ENCODE results near the gene PIP5K1B. TPM values are rescaled to one million over a fixed set of nuclear protein-coding genes. Genes with fewer than 3 reads are reported as not detected.

Gene PIP5K1B
- total RNA-seq, 1 donor from 2014 or later, result not detected

GRCh38 chr9:68707801-68708488 is 2.9 kb downstream of the PIP5K1B start:
- DNase-seq, result no peak

DNA sequence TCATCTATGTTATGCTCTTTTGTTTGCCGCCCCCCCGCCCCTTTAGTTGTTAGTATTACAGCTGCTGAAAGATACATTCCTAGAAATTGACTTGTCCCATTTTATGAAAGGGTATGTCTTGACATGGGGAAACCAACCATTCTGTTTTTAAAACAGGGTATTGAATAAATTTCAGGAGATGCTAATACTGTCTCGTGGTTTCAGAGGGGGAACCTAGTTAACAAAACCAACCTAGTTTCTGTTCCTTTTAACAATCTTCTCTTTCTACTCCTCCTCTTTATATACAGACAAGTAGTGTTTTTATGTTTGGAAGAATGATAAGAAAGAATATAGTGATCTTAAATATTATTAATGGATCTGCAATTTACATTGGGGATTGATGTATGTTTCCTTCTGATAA is 3.5 kb downstream of the PIP5K1B start:
- no peak for DNase-seq

DNA sequence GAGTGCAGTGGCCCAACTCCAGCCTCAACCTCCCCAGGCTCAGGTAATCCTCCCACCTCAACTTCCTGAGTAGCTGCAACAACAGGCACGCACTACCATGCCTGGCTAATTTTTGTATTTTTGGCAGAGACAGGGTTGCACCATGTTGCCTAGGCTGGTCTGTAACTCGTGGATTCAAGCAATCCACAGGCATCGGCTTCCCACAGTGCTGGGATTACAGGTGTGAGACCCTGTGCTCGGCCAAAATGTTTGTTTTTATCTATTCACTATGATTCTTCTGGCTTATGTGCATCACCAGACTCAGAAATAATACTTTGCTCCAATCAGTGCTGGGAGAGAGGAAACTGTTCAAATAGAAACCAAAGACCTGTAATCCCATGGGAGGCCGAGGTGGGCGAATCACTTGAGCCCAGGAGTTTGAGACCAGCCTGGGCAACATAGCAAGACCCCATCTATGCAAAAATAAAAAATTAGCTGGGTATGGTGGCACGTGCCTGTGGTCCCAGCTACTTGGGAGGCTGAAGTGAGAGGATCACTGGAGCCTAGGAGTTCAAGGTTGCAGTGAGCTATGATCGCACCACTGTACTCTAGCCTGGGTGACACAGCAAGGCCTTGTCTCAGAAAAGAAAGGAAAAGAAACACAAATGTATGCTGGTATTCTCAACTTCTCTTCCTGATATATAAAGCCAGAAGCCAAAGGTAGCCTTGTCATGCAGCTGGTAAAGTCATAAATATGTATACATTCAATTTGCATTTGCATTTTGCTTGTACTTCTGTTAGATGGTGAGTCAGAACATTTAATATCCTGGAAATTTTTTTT is 4.5 kb downstream of the PIP5K1B start:
- DNase-seq, result no peak

DNA sequence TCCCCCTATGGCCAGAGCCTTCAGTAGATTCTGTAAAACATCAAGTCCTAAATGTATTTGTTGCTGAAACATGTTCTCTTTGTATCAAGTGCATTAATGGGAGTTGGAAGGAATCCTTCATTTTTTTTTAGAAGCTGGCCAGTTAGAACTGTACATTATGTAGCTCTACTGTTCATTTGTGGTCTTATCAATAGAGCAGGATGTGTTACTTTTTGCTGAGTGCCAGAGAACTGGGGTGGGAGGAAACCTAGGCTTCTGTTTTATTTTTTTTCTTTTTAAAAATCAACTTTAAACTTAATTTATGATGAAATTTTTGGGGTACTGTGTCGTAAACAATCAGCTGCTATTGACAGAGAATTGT is 5.1 kb downstream of the PIP5K1B start:
- DNase-seq, result no peak

DNA sequence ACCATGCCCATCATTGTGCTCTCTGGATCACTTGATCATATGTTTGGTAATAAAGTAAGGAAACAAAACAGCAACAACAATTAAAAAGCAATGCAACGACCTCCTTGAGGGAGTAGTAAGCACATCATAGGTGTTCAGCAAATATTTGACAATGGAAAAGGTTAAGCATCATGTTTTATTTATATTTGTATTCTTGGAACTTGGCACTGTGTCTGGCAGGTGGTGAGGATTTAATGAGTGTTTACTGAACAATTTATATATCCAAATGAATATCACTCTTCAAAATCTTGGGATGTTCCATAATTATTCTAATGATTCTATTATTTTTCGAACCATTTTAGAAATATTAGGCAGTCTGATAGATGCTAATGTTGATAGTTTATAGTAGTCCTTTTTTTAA is 6.2 kb downstream of the PIP5K1B start:
- no peak for DNase-seq

- DNase-seq, result no peak
Measured at GRCh38 chr9:68711932-68712331, 6.9 kb downstream of the PIP5K1B start.

DNA sequence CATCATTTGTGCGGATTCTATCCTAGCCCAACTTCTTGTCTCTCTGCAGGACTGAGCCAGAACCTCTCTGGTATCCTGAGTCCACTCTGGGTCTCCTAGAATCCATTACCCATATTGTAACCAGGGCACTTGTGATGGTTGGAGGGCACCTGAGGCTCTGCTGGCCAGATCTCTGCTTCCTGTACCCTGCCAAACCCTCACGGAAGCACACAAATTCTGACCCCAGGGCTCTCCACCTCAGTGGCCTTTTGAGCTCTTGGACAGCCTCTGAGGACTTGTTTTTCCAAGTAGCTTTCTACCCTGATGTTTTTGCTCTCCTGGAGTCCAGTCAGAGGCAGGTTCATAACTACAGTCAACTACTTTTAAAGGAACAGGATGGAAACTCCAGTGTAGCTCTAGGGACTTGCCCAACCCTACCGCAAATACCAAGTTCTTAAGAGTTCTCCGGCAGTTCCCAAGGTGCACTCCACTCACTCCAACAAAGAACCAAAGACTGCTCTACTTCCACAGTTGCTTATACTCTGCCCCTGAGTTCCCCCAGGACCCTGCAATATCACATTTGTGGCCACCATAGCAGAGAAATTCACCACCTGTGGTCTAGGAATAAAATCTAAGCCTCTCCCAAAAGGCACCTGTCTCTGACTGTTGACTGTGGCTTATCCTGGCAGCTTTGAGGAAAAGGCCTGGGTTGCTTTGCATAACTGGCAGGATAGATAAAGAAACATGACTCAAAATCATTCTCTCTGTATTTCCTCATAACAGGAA is 9.6 kb downstream of the PIP5K1B start:
- no peak for DNase-seq

GRCh38 chr9:68715181-68715456 is 10.1 kb downstream of the PIP5K1B start:
- no peak for DNase-seq

- no peak for DNase-seq
Measured at GRCh38 chr9:68717552-68718443, 12.8 kb downstream of the PIP5K1B start.

- DNase-seq, result no peak
Measured at GRCh38 chr9:68719847-68720246, 14.8 kb downstream of the PIP5K1B start.

DNA sequence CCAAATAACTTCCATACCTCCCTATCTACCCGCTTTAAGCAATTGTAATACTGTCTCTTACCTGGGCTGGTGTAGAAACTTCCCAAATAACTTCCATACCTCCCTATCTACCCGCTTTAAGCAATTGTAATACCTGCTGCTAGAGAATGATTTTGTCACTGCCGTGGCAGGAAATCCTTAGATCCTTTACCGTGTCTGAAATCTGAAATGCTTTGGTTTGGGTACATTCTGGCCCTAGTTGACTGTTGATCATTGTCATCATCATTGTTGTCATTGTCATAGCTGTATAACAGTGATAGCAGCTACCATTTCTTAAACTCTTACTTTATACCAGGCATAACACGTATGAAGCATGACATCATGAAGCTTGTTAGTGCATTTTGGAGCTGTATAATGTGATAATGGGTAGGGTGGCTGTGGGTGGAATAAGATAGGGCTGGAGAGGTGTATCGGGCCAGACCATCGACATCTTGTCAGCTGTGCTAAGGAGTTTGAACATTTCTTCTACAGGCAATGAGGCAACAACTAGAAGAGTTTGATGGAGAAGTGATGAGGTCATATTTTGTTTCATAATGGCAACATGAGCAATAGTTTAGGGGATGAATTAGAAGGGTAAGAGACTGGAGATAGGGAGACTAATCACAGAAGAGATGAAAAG is 15.7 kb downstream of the PIP5K1B start:
- no peak for DNase-seq

DNA sequence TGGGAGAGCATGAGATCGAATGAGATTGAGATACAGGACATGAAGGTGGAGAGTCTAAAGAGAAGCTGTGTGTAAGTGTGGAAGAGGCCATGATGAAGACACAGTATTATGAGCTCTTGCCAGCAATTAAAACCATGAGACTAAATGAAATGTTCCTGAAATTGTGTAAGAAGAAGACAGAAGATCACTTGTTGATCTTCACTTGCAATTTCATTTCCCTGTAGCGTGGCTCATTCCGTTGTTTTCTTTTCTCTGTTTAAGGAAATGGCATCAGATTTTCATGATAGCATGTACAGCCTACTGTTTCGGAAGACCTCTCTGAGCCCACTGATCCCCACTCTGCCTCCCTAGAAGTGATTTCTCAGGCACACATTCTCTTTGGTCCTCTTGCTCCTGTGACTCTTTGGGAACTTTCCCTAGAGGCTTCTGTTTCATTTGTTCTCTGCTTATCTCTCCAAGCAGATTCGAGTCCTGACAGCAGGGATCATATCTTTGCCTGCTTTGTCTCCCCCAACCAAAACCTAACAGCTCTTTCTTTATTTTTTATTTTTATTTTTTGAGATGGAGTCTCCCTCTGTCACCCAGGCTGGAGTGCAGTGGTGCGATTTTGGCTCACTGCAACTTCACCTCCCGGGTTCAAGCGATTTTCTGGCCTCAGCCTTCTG is 16.8 kb downstream of the PIP5K1B start:
- DNase-seq, result no peak

DNA sequence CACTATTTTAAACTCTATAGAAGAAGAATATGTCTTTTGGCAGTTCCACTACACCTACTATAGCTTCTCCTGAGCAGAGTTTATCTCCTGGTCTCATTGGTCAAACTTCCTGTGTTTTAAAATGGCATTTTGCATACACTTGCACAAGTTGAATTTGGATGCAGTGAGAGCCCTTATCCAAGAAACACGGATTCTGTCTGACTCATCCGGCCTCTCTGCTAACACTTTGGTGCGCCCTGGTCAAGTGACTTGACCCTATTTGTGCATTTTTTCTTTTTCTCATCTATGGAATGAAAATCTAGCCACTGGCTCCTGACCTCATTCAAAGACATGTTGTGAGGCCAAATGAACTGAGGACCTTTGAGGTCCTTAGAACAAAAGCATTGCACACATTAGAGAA is 20.0 kb downstream of the PIP5K1B start:
- DNase-seq, result no peak

GRCh38 chr9:68726489-68726888 is 21.4 kb downstream of the PIP5K1B start:
- no peak for DNase-seq

DNA sequence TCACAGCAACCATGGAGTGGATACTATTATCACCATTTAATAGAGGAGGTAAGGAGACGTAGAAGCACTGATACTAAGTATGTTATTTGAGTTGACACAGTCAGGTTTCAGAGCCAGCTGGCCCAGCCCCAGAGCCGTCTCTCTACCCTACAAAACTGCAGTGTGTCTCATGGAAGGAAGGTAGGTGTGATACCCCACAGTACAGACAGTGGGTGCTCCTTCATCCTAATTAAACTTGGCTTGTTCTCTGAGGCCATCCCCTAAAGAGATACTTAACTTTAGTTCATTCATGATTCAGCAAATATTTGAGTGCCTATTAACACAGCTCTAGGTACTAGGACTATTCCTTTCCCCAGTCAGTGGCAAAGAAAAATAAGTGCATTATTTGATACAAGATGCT is 22.6 kb downstream of the PIP5K1B start:
- DNase-seq, result no peak

DNA sequence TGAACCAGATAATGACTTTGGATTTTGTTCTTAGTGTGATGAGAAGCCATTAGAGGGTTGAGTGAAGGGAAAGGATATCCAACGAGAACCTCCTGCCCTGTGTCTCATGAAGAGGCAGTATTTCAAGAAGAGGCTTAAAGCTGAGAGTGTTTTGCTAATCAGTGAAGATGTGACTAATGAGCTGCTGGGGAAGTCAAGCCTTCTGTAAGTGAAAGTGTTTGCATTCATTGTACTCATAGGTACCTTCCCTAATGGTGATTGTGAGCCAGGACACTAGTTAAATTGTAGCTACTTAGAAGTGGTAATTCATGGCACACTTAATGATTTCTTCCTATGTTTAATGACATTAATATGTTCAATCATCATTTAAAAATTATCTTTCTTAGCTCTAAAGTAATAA is 23.7 kb downstream of the PIP5K1B start:
- DNase-seq, result no peak

GRCh38 chr9:68730570-68731235 is 25.7 kb downstream of the PIP5K1B start:
- no peak for DNase-seq

DNA sequence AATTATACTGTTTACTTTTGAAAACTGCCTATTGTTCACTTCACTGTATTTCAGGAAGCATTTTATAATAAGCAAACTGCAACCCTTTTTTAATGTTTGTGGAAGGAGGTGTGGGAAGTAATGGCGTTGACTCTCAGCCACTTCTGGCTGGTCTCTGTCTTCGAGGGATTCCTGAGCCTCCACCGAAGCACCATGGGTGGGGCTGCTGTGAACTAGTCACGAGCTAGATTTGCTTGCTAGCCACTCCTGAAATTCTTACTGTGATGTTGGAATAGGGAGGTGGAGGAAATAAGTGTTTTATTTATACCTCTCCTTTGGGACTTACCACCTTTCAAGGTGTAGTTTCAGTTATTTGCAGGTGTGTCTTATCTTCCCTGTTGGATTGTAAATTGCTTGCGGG is 26.8 kb downstream of the PIP5K1B start:
- DNase-seq, result no peak

DNA sequence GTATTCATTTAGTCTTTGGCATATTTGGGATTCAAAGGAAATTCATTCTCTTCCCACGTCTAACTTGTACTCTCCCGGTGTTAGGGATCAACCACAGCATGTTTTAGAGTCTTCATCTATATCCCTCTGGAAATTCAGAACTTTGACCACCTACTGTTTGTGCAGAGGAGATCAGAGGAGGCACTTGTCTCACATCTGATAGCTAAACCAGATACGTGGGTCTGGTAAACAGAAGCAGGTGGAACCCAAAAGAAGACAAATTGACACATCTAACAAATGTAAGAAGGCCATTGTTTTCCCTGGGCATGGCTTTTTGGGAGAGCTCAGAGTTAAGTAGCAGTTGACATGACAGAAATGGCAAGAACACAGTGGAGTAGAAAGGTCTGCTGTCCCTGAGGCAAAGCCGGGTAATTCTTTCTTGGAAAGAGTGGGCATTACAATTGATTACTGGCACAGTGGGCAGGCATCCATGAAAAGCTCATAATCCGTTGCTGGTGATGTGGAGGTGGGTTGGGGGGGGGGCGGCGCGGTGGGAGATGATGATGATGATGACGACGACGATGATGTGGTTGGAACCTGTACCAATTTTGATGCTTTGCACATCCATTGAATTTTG is 27.5 kb downstream of the PIP5K1B start:
- DNase-seq, result no peak

- DNase-seq, result no peak
Measured at GRCh38 chr9:68733021-68733405, 28.0 kb downstream of the PIP5K1B start.

DNA sequence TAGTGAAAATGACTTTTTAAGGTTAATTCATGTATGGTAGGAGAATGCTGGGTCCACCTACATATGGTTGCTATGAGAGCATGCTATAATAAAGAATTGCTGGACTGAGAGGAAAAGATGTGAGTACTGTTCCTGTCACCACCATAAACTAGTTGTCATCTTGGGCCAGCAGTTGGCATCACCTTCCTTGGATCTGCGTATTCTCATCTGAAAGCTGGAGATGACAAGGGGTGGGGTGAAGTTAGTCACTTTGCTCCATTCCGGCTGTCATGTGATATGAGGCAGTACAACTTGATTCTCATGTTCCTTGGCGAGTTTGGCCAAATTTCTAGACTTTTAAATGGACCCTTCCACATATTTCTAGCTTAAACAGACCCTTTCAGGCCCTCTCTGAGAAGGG is 33.3 kb downstream of the PIP5K1B start:
- no peak for DNase-seq
